ENCODE measurements around the gene GRM4.
A peak's percentile ranks its signal among the peaks of the same experiment; 100 is the strongest.

Gene GRM4

DNA sequence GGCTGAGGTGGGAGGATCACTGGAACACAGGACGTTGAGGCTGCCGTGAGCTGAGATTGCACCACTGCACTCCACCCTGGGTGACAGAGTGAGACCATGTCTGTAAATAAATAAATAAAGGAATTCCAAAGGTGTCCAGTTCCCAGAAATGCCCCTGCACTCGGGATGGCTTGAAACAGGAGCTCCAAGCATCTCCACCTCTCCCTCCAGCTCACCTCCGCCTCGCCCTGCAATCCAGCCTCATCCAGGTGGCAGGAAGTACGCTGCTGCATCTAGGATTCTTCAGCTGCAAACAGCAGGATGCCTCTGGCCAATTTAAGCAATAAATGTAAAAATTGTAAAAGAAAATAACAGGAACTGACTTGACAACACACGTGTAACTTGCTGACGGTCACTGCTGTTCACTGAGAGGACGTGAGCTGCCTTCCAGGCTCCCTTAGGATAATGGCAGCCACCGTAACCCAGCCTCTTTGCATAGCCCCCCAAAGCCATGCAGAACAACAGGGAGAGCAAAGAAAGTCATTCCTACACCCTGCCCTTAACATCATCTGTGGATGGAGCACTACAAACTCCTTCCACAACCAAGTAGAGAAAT, 11.4 kb upstream of the GRM4 start:
- Histone ChIP-seq H3K9ac (ENCODE audit: low read depth, low read length, poor library complexity, severe bottlenecking) (no peak overlapping the region), H3K4me2 (ENCODE audit: low read depth, low read length, poor library complexity, severe bottlenecking) (no peak overlapping the region), H4K20me1 (ENCODE audit: insufficient read depth, low read length, poor library complexity, severe bottlenecking) (no peaks in the 10 kb centered on the region), H3K36me3 (ENCODE audit: insufficient read depth, low read length) (no peaks in the 10 kb centered on the region), H3K79me2 (ENCODE audit: insufficient read depth, low read length) (no peaks in the 10 kb centered on the region), H3K9me2 (replicated peaks; ENCODE audit: low read depth, low read length) (no peaks in the 10 kb centered on the region), H3K4me3 (ENCODE audit: low read length, poor library complexity, severe bottlenecking) (no peak overlapping the region), H3K4me1 (ENCODE audit: insufficient read depth, low read length, poor library complexity, severe bottlenecking) (no peaks in the 10 kb centered on the region), H3K27me3 (ENCODE audit: insufficient read depth, low read length, poor library complexity, severe bottlenecking) (peaks cover 8% of the 10 kb centered on the region), H2AFZ (ENCODE audit: low read length) (no peak overlapping the region), H3K9me3 (ENCODE audit: insufficient read depth, low read depth, low read length) (no peaks in the 10 kb centered on the region), H3F3A (ENCODE audit: low read depth) (no peaks in the 10 kb centered on the region)
- TF ChIP-seq, protein P1, sequence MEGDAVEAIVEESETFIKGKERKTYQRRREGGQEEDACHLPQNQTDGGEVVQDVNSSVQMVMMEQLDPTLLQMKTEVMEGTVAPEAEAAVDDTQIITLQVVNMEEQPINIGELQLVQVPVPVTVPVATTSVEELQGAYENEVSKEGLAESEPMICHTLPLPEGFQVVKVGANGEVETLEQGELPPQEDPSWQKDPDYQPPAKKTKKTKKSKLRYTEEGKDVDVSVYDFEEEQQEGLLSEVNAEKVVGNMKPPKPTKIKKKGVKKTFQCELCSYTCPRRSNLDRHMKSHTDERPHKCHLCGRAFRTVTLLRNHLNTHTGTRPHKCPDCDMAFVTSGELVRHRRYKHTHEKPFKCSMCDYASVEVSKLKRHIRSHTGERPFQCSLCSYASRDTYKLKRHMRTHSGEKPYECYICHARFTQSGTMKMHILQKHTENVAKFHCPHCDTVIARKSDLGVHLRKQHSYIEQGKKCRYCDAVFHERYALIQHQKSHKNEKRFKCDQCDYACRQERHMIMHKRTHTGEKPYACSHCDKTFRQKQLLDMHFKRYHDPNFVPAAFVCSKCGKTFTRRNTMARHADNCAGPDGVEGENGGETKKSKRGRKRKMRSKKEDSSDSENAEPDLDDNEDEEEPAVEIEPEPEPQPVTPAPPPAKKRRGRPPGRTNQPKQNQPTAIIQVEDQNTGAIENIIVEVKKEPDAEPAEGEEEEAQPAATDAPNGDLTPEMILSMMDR (conservative IDR thresholded peaks at IDR 0.05; ENCODE audit: low read length) = no peak
- no peak for TF ChIP-seq EZH2phosphoT487 (IDR thresholded peaks at IDR 0.05; ENCODE audit: borderline replicate concordance)

DNA sequence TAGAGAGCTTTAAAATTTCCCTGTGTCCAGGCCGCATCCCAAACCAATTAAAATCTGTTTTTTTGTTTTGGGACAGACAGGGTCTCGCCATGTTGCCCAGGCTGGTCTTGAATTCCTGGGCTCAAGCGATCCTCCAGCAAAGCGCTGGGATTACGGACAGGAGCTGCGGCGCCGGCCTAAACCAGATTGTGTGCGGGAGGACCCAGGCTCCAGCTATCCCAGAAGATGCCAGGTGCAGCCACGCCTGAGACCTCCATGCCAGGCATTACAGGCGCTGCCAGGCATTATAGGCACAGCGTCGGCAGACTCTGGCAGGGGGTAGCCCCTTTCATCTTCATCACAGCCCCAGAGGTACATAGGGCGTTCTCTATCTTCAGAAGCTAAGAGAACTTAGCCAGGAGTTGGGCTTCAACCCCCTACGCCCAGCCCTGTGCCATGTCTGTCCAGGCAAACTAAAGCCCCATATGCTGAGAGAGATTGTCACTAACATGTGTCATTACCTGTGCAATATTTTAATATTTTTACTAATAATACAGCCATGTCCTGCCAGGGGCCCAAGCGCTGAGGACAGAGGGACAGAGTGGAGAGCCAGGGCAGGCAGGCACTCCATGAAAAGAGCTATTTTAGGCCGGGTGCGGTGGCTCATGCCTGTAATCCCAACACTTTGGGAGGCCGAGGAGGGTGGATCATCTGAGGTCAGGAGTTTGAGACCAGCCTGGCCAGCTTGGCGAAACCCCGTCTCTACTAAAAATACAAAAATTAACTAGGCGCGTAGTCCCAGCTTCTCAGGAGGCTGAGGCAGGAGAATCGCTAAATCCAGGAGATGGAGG, 9.8 kb upstream of the GRM4 start:
- Histone ChIP-seq H3K9me3 (ENCODE audit: insufficient read depth, low read depth, low read length) (no peaks in the 10 kb centered on the region), H3K9ac (ENCODE audit: low read depth, low read length, poor library complexity, severe bottlenecking) (no peak overlapping the region), H3K79me2 (ENCODE audit: insufficient read depth, low read length) (no peaks in the 10 kb centered on the region), H3K4me3 (ENCODE audit: low read length, poor library complexity, severe bottlenecking) (no peak overlapping the region), H3K4me2 (ENCODE audit: low read depth, low read length, poor library complexity, severe bottlenecking) (no peak overlapping the region), H3K36me3 (ENCODE audit: insufficient read depth, low read length) (no peaks in the 10 kb centered on the region), H3F3A (ENCODE audit: low read depth) (no peaks in the 10 kb centered on the region), H3K4me1 (ENCODE audit: insufficient read depth, low read length, poor library complexity, severe bottlenecking) (no peaks in the 10 kb centered on the region), H4K20me1 (ENCODE audit: insufficient read depth, low read length, poor library complexity, severe bottlenecking) (no peaks in the 10 kb centered on the region), H3K9me2 (replicated peaks; ENCODE audit: low read depth, low read length) (no peaks in the 10 kb centered on the region), H2AFZ (ENCODE audit: low read length) (no peak overlapping the region), H3K27me3 (ENCODE audit: insufficient read depth, low read length, poor library complexity, severe bottlenecking) (peaks cover 8% of the 10 kb centered on the region)
- TF ChIP-seq EZH2phosphoT487 (IDR thresholded peaks at IDR 0.05; ENCODE audit: borderline replicate concordance) = no peak
- TF ChIP-seq, protein P1 (conservative IDR thresholded peaks at IDR 0.05; ENCODE audit: low read length) = no peak

DNA sequence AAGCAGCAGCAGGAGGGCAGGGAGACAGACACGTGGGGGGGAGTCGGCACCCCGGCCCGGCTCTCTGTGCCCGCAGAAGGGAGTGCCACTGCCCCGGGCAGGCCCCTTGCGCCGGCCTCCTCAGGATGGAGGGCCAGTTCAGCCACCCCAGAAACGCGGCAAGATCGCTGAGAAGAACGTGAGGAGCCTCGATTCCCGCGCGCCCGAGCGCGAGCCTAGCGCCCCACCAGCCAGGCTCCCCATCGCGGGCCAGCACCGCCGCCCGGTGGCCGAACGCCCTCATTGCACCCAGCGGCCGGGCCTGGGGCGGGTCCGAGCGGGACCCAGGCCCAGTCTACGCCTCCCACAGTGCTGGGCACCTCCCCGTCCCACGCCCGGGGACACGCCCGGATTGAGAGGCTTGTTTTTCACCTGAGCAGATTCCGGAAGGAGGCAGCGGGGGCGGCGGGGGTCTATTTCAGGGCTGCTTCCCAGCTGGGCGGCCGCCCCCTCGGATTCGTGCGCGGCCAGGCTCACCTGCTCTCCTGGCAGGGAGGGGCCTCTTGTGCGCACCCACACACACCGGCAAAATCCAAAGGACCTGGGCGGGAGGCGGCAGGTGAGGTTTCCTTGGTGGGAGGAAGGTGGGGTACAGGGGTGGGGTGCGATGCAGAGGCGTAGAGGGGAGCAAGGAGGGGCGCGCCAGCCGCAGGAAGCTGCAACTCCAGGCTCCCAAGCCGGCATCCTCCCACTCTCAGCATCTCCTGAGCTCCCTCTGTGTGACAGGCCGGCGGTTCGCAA, 9.0 kb upstream of the GRM4 start:
- peaks cover 8% of the 10 kb centered on the region for H3K27me3 ChIP-seq (ENCODE audit: insufficient read depth, low read length, poor library complexity, severe bottlenecking)
- H3F3A ChIP-seq (ENCODE audit: low read depth) = no peaks in the 10 kb centered on the region
- H3K4me1 ChIP-seq (ENCODE audit: insufficient read depth, low read length, poor library complexity, severe bottlenecking) = no peaks in the 10 kb centered on the region
- H3K36me3 ChIP-seq (ENCODE audit: insufficient read depth, low read length) = no peaks in the 10 kb centered on the region
- H3K4me2 ChIP-seq (ENCODE audit: low read depth, low read length, poor library complexity, severe bottlenecking) = peak overlapping the region; percentile 57
- TF ChIP-seq, protein P1 (conservative IDR thresholded peaks at IDR 0.05; ENCODE audit: low read length) = peak; percentile 87
- no peak for TF ChIP-seq EZH2phosphoT487 (IDR thresholded peaks at IDR 0.05; ENCODE audit: borderline replicate concordance)
- no peaks in the 10 kb centered on the region for H4K20me1 ChIP-seq (ENCODE audit: insufficient read depth, low read length, poor library complexity, severe bottlenecking)
- H2AFZ ChIP-seq (ENCODE audit: low read length) = peak overlapping the region; percentile 67; the same call in 1 of the 2 replicates
- peak overlapping the region; percentile 50 for H3K4me3 ChIP-seq (ENCODE audit: low read length, poor library complexity, severe bottlenecking)
- no peaks in the 10 kb centered on the region for H3K9me2 ChIP-seq (replicated peaks; ENCODE audit: low read depth, low read length)
- H3K9me3 ChIP-seq (ENCODE audit: insufficient read depth, low read depth, low read length) = no peaks in the 10 kb centered on the region
- H3K79me2 ChIP-seq (ENCODE audit: insufficient read depth, low read length) = no peaks in the 10 kb centered on the region
- peak overlapping the region; percentile 39 for H3K9ac ChIP-seq (ENCODE audit: low read depth, low read length, poor library complexity, severe bottlenecking)
